Keratinocyte (primary cell): ENCODE measurements around the gene ISG15. TPM values are rescaled to one million over a fixed set of nuclear protein-coding genes. Genes with fewer than 3 reads are reported as not detected.

Experiments used
- DNase-seq: peaks from one replicate; pipeline ENCODE4 v3.0.0-alpha.2; 2011; ENCODE audit warnings: low read depth, missing footprints, low spot score
- FAIRE-seq: peaks from 2 replicates; lab custom pipeline; 2011; peaks lifted over from hg19 to GRCh38; lab: Jason Lieb, UNC
- H2AFZ ChIP-seq: 2 replicates; pipeline ENCODE4 v1.6.0; 2012; ENCODE audit warnings: low read length, control low read depth, inconsistent platforms; ENCODE audit not compliant: control insufficient read depth
- H3K27ac ChIP-seq: 2 replicates; pipeline ENCODE4 v1.5.1; 2011; ENCODE audit warnings: low read length; ENCODE audit not compliant: control insufficient read depth, insufficient read depth
- H3K27me3 ChIP-seq: 3 replicates; pipeline ENCODE4 v1.6.0; 2011; ENCODE audit warnings: low read length; ENCODE audit not compliant: control insufficient read depth, insufficient read depth; ENCODE audit errors: extremely low read depth
- H3K36me3 ChIP-seq, 2 experiments: 2 replicates in 1 of 2; 3 replicates in 1 of 2; pipeline ENCODE4 v1.5.1; 2011; ENCODE audit warnings: low read length in 2 of 2, mild to moderate bottlenecking in 1 of 2; ENCODE audit not compliant: control insufficient read depth in 2 of 2, insufficient read depth in 2 of 2; ENCODE audit errors: extremely low read depth in 1 of 2
- H3K4me1 ChIP-seq: 3 replicates; pipeline ENCODE4 v1.5.1; 2011; ENCODE audit warnings: low read length; ENCODE audit not compliant: control insufficient read depth, insufficient read depth; ENCODE audit errors: extremely low read depth
- H3K4me2 ChIP-seq: 3 replicates; pipeline ENCODE4 v1.6.0; 2011; ENCODE audit warnings: low read depth, low read length; ENCODE audit not compliant: control insufficient read depth, insufficient read depth; ENCODE audit errors: extremely low read depth
- H3K4me3 ChIP-seq, 3 experiments: fragments of 200-600 bp in 1 of 3; sonication (generic) in 1 of 3; 2 replicates in 2 of 3; 3 replicates in 1 of 3; pipeline ENCODE4 v1.5.1; 2011 to 2016; ENCODE audit warnings: low read length in 3 of 3, mild to moderate bottlenecking in 3 of 3, control low read depth in 2 of 3, inconsistent platforms in 1 of 3, low read depth in 1 of 3, mixed read lengths in 1 of 3, mixed run types in 1 of 3, moderate library complexity in 1 of 3; ENCODE audit not compliant: control insufficient read depth in 2 of 3, insufficient read depth in 2 of 3; ENCODE audit errors: extremely low read depth in 1 of 3
- H3K79me2 ChIP-seq: 2 replicates; pipeline ENCODE4 v1.6.0; 2012; ENCODE audit warnings: low read length; ENCODE audit not compliant: control insufficient read depth, insufficient read depth
- H3K9ac ChIP-seq: 3 replicates; pipeline ENCODE4 v1.6.0; 2011; ENCODE audit warnings: low read length; ENCODE audit not compliant: control insufficient read depth, insufficient read depth; ENCODE audit errors: extremely low read depth
- H3K9me1 ChIP-seq: 3 replicates; pipeline ENCODE4 v1.6.0; 2011; ENCODE audit warnings: low read length; ENCODE audit not compliant: control insufficient read depth, insufficient read depth; ENCODE audit errors: extremely low read depth
- H3K9me3 ChIP-seq: 2 replicates; pipeline ENCODE4 v1.5.1; 2012; ENCODE audit warnings: low read depth, low read length; ENCODE audit not compliant: control insufficient read depth
- H4K20me1 ChIP-seq: 3 replicates; pipeline ENCODE4 v1.6.0; 2011; ENCODE audit warnings: low read length; ENCODE audit not compliant: control insufficient read depth, insufficient read depth; ENCODE audit errors: extremely low read depth
- EZH2 ChIP-seq: IDR thresholded peaks from one replicate; pipeline ENCODE4 v1.6.1; 2012; ENCODE audit warnings: inconsistent platforms, mild to moderate bottlenecking, low read length, moderate library complexity
- dilution Hi-C: fragments of 300-500 bp; cut with MboI; formaldehyde crosslinking; loops from one replicate; pipeline ENCODE4 v1.7.0; 2020; ENCODE audit warnings: low sequenced_read_pairs; ENCODE audit not compliant: extremely low pct_ligation_motif_present
- polyA plus RNA-seq, 5 experiments: library from polyadenylated mRNA; depleted of rRNA in 3 of 5; stranded (reverse) in 3 of 5; stranded (forward) in 1 of 5; unstranded in 1 of 5; fragments of >200 nt; gene quantifications; 1 replicate in 1 of 5; 2 replicates in 3 of 5; 3 replicates in 1 of 5; pipeline versions ENCODE4 v1.2.1 to v1.2.3, GENCODE V29; 2011 to 2012; ENCODE audit warnings: missing spikeins in 2 of 5, low read depth in 1 of 5, low replicate concordance in 1 of 5
- TF ChIP-seq, protein P1 (sequence below), 3 experiments: IDR thresholded peaks in 1 of 3; conservative IDR thresholded peaks in 1 of 3; optimal IDR thresholded peaks in 1 of 3; 2 replicates in 2 of 3; 3 replicates in 1 of 3; pipeline versions ENCODE3 to v1.5.1; 2011; ENCODE audit warnings: low read length in 3 of 3, mild to moderate bottlenecking in 3 of 3, moderate library complexity in 2 of 3, control low read depth in 1 of 3, inconsistent platforms in 1 of 3; ENCODE audit not compliant: insufficient read depth in 2 of 3; ENCODE audit errors: extremely low read depth in 1 of 3

ISG15 gene
- polyA plus RNA-seq, 1 donor (not counting 4 experiments of a cell fraction or from before 2014, with no cell fraction given), result 246 TPM

DNA sequence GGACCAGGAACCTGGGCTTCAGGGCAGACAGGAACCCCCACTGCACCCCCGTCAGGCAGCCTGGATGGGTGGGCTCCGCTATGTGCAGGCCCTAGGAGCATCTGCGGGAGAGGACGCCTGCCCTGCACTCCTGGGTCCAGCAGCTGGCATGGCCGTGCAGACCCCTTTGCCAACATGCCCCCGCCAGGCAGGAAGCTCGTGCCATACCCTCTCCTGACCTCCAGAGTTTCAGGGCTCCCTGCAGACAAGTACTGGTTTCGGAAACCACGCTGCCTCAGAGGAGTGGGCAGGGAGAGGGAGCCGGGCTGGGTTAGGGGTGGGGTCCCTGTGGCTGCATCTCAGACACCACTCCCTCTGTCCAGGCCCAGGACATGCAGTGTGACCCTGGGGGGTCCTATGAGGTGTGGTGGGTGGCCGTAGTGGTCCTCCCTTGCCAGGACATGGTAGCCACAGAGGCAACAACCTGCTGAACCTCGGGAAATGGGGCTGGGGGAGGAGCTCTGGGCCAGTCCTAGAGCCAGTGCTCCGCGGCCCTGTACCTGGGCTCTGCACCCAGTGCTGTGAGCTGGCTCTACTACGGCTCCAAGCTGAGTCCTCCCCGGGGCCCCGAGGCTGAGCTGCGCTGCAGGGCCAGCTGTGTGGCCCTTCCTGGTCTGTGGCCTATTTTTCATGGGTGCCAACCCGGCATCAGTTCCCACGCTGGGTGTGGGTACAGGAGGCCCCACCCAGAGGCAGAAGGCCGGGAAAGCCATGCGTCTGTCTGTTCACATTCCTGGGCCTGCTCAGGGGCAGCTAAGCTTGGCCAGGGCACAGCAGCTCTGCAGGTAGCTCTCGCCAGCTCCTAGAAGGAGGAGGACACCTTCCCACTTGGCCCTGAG lies 45.6 kb upstream of the ISG15 start:
- no peaks in the 10 kb centered on the region for H3K27me3 ChIP-seq
- no peak for FAIRE-seq
- TF ChIP-seq, protein P1, sequence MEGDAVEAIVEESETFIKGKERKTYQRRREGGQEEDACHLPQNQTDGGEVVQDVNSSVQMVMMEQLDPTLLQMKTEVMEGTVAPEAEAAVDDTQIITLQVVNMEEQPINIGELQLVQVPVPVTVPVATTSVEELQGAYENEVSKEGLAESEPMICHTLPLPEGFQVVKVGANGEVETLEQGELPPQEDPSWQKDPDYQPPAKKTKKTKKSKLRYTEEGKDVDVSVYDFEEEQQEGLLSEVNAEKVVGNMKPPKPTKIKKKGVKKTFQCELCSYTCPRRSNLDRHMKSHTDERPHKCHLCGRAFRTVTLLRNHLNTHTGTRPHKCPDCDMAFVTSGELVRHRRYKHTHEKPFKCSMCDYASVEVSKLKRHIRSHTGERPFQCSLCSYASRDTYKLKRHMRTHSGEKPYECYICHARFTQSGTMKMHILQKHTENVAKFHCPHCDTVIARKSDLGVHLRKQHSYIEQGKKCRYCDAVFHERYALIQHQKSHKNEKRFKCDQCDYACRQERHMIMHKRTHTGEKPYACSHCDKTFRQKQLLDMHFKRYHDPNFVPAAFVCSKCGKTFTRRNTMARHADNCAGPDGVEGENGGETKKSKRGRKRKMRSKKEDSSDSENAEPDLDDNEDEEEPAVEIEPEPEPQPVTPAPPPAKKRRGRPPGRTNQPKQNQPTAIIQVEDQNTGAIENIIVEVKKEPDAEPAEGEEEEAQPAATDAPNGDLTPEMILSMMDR (optimal IDR thresholded peaks at IDR 0.05 in 1 of 3, IDR thresholded peaks at IDR 0.05 in 1 of 3, conservative IDR thresholded peaks at IDR 0.05 in 1 of 3; ENCODE audit: extremely low read depth in 1 of 3, insufficient read depth in 2 of 3, low read length in 3 of 3), result no peak
- TF ChIP-seq EZH2, result no peak
- H3K9ac ChIP-seq, result peak overlapping the region; percentile 97
- peak overlapping the region; percentile 63 to 84 (median 70) for H3K4me3 ChIP-seq
- dilution Hi-C loops, result no loop called here
- no peaks in the 10 kb centered on the region for H3K79me2 ChIP-seq
- DNase-seq, result no peak
- H2AFZ ChIP-seq, result no peak overlapping the region
- no peaks in the 10 kb centered on the region for H3K9me1 ChIP-seq
- no peaks in the 10 kb centered on the region for H3K9me3 ChIP-seq
- peaks cover 0 to 5% of the 10 kb centered on the region in 2 experiments for H3K36me3 ChIP-seq
- H3K4me1 ChIP-seq, result peaks cover 13% of the 10 kb centered on the region
- peak overlapping the region; percentile 96 for H3K27ac ChIP-seq
- no peaks in the 10 kb centered on the region for H4K20me1 ChIP-seq
- H3K4me2 ChIP-seq, result peak overlapping the region; percentile 94

DNA sequence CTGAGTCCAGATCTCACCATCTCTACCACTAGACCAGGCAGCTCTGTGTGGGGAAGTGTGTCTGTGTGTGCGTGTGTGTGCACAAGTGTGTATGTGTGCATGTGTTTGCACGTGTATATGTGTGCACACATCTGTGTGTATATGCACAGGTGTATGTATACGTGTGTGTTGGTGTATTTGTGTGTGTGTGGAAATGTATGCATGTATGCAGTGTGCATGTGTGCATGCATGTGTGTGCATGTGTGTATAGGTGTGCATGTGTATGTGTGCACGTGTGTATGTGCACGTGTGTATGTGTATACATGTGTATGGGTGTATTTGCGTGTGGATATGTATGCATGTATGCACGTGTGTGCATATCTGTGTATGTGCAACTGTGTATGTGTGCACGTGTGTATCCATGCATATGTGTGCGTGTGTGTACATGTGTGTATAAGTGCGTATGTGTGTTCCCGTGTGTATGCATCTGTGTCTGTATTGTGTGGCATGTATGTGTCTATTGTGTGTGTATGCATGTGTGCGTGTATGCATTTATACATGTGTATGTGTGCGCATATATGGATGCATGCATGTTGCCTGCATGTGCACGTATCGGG lies 43.9 kb upstream of the ISG15 start:
- dilution Hi-C loops, result no loop called here
- H3K27me3 ChIP-seq, result no peaks in the 10 kb centered on the region
- TF ChIP-seq EZH2, result no peak
- TF ChIP-seq, protein P1 (optimal IDR thresholded peaks at IDR 0.05 in 1 of 3, IDR thresholded peaks at IDR 0.05 in 1 of 3, conservative IDR thresholded peaks at IDR 0.05 in 1 of 3; ENCODE audit: extremely low read depth in 1 of 3, insufficient read depth in 2 of 3, low read length in 3 of 3), result no peak

More for the DNA sequence above, 43.9 kb upstream of the ISG15 start:
- Histone ChIP-seq H3K79me2 (no peaks in the 10 kb centered on the region), H4K20me1 (no peaks in the 10 kb centered on the region), H3K9me1 (no peaks in the 10 kb centered on the region), H3K9me3 (no peaks in the 10 kb centered on the region), H3K4me2 (no peak overlapping the region), H3K4me3 (no peak overlapping the region), H3K27ac (no peak overlapping the region), H3K36me3 (peaks cover 0 to 3% of the 10 kb centered on the region in 2 experiments), H3K4me1 (peaks cover 13% of the 10 kb centered on the region), H3K9ac (no peak overlapping the region), H2AFZ (no peak overlapping the region)
- FAIRE-seq, result peak; percentile 13
- no peak for DNase-seq
